MM.1S (cell line): Measurements from ENCODE around the gene IL19.

Experiments used
- CTCF ChIP-seq: fragments of 300-600 bp; sonication (generic); IDR thresholded peaks from 2 replicates; pipeline ENCODE4 v1.5.1; 2016; ENCODE audit warnings: antibody characterized with exemption, low read length, mixed read lengths
- EZH2 ChIP-seq: fragments of 300-600 bp; sonication (generic); optimal IDR thresholded peaks from 2 replicates; pipeline ENCODE3; 2017; ENCODE audit warnings: low read depth, mild to moderate bottlenecking, antibody characterized with exemption, low read length, mixed read lengths
- EZH2phosphoT487 ChIP-seq: fragments of 300-600 bp; sonication (generic); IDR thresholded peaks from 2 replicates; pipeline ENCODE4 v1.6.1; 2018; ENCODE audit warnings: antibody characterized with exemption, low read length

GRCh38 chr1:206866062-206866461 lies 95.5 kb downstream of the IL19 start:
- TF ChIP-seq EZH2: no peak
- no peak for TF ChIP-seq CTCF
- TF ChIP-seq EZH2phosphoT487: no peak
